Measurements from ENCODE around the gene EPB41.
A peak's percentile ranks its signal among the peaks of the same experiment; 100 is the strongest.

Gene EPB41

GRCh38 chr1:28891256-28891655 lies 23.1 kb upstream of the EPB41 start:
- no peak for DNase-seq

DNA sequence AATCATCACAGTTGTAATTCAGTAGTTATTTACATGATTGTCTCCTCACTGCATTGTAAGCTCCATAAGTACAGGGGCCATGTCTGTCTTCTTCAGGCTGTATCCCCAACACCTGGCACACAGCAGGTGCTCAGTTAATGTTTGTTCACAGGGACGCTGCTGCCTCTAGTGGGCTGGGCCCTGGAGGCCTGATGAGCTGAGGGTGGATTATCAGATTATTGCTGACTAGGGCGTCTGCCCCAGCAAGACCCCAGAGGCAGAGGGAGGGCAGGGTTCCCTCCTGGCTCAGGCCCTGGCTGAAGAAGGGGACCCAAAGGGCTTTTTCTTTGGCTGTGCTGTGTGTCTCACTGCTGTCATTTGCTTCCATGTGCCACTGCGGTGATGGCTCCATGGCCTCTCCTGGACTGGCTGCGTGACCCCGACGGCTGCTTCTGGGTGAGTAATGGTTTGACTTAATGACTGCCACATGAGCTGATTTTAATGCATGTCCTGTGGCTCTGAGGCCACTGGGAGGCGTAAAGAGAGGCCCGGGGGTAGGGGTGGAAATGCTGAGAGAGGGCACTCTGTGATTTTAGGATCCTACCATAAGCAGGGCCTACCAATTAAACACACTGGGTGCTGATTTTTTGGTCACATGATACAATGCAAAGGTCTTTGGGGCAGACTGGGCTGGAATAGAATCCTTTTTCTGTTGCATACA lies 20.8 kb upstream of the EPB41 start:
- no peak for DNase-seq

DNA sequence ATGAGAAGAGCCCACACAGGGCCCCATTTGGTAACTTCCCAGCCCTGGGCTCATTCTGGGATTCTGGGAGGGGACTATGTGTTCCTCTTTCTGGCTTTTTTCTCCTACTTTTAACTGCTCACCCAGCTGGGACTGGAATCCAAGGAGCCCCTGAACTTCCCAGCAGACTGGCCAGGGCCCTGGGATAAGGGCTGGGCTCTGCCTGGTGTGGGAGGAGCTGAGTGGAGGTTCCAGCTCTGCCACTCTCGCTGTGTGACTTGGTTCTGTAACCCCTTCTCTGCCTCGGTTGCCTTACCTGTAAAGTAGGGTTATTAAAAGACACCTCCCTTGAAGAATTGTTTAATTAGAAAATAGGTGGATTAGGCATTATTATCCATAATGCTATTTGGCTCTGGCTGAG lies 19.6 kb upstream of the EPB41 start:
- no peak for DNase-seq

DNA sequence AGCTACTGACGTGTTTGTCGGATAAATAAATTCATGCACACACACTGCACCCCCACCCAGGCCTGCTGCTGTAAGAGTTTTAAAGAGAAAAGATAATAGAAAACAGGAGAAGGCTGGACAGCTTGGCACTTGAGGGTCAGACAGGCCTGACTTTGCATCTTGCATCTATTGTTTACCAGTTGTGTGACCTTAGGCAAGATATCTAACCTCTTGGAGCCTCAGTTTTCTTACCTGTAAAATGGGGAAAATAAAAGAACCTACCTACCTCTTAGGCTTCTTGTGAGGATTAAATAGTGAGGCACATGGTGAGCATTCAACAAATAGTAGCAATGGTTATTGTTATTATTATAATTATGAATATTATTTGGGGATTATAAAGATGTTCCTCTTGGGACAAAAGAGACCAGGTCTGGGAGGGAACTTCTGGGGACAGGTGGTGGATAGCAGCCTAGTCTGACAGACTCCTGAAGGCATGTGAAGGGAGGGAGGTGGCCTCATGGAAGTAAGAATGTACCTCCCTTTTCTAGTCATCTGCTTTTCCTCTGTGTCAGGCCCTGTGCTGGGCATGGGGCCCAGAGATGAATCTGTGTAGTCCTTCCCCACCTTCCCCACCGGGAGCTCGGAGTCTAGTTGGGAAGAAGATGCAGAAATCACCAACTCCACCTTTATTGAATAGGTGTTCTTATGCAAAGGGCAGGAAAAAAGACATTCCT lies 18.3 kb upstream of the EPB41 start:
- no peak for DNase-seq

DNA sequence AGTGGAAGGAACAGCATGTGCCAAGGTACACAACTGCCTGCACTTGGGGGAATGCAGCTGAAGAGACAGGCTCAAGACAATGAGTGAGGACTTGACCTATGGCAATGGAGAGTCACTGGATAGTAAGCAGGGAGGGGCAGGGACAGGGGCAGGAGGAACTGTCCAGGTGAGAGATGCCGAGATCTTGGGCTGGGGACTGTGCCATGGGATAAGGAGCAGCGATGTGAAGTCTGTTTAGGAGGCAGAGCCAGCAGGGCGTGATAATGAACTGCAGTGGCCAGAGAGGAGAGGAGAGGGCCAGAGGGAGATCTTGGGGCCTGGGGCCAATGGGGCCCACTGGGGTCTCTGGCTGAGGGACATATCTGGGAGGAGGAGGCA lies 17.8 kb upstream of the EPB41 start:
- no peak for DNase-seq

DNA sequence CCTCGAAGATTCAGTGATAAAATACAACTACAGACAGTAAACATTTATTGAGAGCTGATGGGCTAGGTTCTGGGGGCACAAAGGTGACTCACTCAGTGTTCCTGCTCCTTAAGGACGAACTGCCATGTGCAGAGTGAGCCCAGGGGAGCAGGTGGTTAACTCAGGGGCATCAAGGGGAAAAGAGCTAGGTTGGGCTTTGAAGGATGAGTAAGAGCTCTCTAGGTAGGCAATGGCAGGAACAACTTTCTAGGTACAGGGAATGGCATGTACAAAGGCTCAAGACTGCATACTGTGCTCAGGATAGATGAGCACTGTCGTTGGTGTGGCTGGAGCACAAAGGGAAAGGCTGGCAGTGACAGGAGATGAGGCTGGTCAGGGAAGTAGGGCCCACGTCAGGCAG lies 16.6 kb upstream of the EPB41 start:
- DNase-seq, result no peak

GRCh38 chr1:28898405-28898881 lies 15.9 kb upstream of the EPB41 start:
- no peak for DNase-seq

DNA sequence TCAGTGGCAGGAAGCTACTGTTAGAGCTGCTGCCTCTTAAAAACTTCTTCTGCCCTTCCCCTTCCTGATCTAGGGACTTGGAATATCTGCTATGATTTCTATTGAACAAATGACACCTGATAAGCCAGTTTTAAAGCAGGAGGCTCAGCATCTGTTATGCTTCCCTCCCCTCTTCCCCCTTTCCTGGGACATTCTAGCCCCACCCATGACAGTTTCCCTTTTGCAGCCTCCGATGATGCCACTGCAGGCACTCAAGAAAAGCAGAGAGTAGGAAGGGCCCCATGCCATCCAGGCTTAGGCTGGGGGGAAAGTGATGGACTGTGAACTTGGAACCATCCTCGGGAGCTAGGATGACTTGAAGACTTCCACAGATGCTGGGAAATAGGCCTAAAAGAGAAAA lies 15.1 kb upstream of the EPB41 start:
- no peak for DNase-seq

GRCh38 chr1:28900562-28900961 lies 13.8 kb upstream of the EPB41 start:
- DNase-seq, result no peak

GRCh38 chr1:28902738-28903137 lies 11.6 kb upstream of the EPB41 start:
- no peak for DNase-seq

GRCh38 chr1:28905921-28906666 lies 8.3 kb upstream of the EPB41 start:
- no peak for DNase-seq

DNA sequence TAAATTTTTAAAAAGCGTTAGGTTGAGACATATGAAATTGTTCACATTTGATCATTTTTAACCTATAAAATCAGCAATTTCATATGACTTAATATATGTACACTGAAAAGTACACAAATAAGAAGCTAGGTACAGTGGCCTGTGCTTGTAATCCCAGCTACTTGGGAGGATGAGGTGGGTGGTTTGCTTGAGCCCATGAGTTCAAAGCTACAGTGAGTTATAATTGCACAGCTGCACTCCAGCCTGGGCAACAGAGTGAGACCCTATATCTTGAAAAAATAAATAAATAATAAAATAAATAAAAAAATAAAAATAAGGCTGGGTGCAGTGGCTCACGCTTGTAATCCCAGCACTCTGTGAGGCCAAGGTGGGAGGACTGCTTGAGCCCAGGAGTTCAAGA lies 5.2 kb upstream of the EPB41 start:
- DNase-seq, result no peak

DNA sequence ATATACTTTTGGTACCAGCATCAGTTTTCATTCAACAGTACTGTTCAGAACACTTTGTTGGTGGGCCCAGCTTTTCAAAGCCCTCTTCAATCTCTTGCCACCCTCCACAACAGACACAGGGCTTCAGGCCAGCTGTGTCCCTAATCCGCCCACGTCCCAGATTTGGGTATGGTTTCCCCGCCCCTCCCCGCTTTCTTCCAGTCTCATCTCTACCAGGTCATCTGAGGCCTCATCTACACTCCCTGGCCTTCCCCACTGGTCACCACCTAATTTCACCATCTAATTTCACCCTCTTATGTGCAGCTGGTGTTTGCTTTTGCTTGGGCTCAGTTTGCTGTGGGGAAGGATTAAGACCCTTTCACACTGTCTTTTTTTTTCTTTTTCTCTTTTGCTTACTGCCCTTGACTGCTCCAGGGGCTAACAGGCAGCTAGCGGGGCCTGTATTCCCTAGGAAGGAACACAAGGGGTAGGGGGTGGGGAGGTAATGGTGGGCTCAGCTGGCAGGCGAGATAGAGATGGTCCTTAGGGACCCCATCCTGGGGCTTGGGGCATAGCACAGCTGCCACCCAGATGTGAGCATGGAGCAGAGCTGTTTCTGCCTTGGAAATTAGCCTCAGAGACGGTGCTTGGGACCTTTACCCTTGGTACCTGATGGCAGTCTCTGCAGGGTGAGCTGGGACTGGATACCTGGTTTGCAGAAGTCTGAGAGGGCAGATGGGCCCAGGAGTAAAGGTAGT lies 3.8 kb upstream of the EPB41 start:
- DNase-seq, result no peak

GRCh38 chr1:28913786-28914227 lies 562 bp upstream of the EPB41 start:
- DNase-seq, result no peak

DNA sequence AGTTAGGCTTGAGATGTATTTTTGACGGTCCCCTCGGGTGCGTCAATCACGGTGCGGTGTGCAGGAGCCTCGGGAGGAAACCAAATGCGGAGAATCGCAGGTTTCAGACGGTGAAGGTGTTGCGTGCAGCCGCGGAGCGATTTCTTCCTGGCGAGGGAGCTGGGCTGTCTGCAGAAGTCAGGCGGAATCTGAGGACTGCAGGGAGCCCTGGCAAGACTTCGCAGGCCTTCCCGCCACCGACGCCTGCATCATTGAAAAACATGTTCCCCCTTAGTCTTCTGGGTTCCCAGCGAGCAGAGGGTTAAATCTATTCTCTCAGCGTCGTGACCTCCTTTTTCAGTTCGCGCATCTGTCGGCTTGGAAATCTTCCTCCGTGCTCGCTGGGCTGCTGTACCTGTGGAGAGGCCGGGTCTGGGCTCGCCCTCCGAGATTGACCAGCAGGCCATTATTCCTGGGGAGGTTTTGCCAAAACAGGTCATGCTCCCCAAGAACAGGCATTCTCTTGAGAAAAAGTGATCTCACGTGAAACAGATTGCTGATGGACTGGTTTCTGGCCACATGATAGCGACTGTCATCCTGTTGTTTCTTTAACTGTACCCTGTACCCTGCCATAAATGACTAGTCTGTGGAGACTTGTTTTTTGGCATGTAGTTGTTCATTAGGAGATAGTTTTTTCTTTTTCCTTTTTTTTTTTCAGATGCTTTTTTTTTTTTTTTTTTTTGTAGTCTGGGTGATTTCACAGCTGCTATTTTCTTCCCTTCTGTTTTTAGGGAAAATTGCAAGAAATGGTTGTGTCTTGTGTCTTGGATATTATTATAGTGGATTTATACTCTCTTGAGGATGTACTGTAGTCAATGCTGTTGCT lies 894 bp downstream of the EPB41 start:
- peak; percentile 33 for DNase-seq

DNA sequence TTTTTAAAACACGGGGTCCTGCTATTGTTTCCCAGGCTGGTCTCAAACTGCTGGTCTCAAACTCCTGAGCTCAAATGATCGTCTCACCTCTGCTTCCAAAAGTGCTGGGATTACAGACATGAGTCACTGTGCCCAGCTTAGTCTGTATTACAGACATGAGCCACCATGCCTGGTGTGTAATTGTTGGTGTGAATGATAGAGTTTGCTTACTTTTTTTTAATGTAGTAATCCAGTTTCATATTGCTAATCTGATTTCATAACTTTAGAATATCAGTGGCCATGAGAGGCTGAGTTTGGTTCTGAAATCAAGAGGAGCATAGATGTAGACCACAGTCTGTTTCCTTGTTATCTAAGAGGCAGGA lies 3.4 kb downstream of the EPB41 start:
- peak; percentile 17 for DNase-seq

GRCh38 chr1:28921286-28921869 lies 7.0 kb downstream of the EPB41 start:
- no peak for DNase-seq

- DNase-seq, result no peak
Observed at GRCh38 chr1:28925350-28925891, 11.1 kb downstream of the EPB41 start.

GRCh38 chr1:28926629-28927265 lies 12.4 kb downstream of the EPB41 start:
- DNase-seq, result peak; percentile 51

- DNase-seq, result no peak
Observed at GRCh38 chr1:28927266-28927647, 12.9 kb downstream of the EPB41 start.

Data from effector CD4-positive, alpha-beta T cell (primary cell).